Spleen (tissue), 7 donors: ENCODE data around the gene TEF.

Experiments used
- POLR2A ChIP-seq, 3 donors: fragments of 450-650 bp; IDR thresholded peaks; one replicate each; pipeline ENCODE4 v1.5.1; 2017; ENCODE audit warnings: antibody characterized with exemption in 3 of 3, mild to moderate bottlenecking in 1 of 3
- POLR2AphosphoS5 ChIP-seq, 3 donors: sonication (generic); formaldehyde crosslinking; IDR thresholded peaks; one replicate each; pipeline ENCODE4 v1.5.1; 2017; ENCODE audit warnings: antibody characterized with exemption in 3 of 3
- TF ChIP-seq, protein P1 (sequence below), 11 experiments: fragments of 200-600 bp in 7 of 11; fragments of 450-650 bp in 4 of 11; sonication (generic) in 4 of 11; IDR thresholded peaks in 8 of 11; conservative IDR thresholded peaks in 3 of 11; 1 replicate in 7 of 11; 2 replicates in 4 of 11; pipeline versions ENCODE4 v1.4.0 to v1.8.0; 2016 to 2021; ENCODE audit warnings: antibody characterized with exemption in 11 of 11, inconsistent platforms in 4 of 11, mild to moderate bottlenecking in 1 of 11
- donor health status: DM: no; HTN: no; CAD: no; lungs with moderate emphysema.
- donor health status: DM: no; HTN: no; CAD: no.
- donor health status: DM: no; HTN: no; CAD: no.

DNA sequence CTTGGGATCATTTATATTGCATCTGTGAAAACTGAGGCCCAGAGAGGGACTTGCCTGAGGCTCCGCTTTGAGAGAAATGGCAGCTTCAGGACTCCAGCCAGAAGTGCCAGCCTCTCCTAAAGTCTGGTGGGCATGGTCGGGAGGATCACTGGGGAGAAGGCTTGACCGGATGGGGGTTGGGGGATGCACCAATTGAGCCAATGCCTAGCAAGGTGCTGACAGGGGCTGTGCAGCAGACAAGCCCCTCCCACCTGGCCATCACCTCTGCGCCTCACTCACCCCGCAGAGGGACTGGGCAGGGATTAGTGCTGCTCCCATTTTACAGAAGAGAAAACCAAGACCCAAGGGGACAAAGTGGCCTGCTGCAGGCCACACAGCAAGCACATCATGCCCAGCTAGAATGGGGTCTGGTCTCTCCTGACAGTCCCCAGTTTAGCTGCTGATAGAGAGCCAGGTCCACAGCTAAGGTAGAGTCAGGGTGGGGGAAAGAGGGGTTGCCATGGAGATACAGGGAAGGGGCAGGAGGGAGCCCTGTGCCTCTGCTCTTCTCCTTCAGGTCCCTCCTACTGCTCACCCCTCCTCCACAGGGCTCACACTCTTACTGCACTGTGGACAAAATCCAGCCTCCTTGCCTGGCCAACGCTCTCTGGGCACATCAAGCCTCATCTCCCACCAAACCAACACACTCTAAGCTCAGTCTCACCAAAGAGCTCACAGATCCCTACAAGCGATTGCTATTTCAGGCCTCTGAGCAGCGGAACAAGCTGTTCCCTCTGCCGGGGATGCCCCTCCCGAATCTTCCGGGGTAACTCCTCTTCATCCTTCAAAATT, 29.5 kb downstream of the TEF start:
- TF ChIP-seq, protein P1, sequence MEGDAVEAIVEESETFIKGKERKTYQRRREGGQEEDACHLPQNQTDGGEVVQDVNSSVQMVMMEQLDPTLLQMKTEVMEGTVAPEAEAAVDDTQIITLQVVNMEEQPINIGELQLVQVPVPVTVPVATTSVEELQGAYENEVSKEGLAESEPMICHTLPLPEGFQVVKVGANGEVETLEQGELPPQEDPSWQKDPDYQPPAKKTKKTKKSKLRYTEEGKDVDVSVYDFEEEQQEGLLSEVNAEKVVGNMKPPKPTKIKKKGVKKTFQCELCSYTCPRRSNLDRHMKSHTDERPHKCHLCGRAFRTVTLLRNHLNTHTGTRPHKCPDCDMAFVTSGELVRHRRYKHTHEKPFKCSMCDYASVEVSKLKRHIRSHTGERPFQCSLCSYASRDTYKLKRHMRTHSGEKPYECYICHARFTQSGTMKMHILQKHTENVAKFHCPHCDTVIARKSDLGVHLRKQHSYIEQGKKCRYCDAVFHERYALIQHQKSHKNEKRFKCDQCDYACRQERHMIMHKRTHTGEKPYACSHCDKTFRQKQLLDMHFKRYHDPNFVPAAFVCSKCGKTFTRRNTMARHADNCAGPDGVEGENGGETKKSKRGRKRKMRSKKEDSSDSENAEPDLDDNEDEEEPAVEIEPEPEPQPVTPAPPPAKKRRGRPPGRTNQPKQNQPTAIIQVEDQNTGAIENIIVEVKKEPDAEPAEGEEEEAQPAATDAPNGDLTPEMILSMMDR (IDR thresholded peaks at IDR 0.05 in 8 of 11, conservative IDR thresholded peaks at IDR 0.05 in 3 of 11): no peak
- no peak for TF ChIP-seq POLR2A (IDR thresholded peaks at IDR 0.05)
- peak; percentile 11 to 78 (median 70) for TF ChIP-seq POLR2AphosphoS5 (IDR thresholded peaks at IDR 0.05)
